GM12873 (cell line): ENCODE data around the gene VMAC.
A peak's percentile ranks its signal among the peaks of the same experiment; 100 is the strongest.

Source experiments
- CTCF ChIP-seq: IDR thresholded peaks from 2 replicates; pipeline ENCODE4 v1.5.1; 2012; ENCODE audit warnings: low read depth, mild to moderate bottlenecking, moderate library complexity, low read length, control low read depth; ENCODE audit not compliant: insufficient read depth; ENCODE audit errors: missing control alignments

The VMAC gene

GRCh38 chr19:5904352-5905113 is at the start of gene VMAC:
VMAC (plus strand) TSS chr19:5904872; CDS start chr19:5904891, 19 bp downstream.
- no peak for TF ChIP-seq CTCF

GRCh38 chr19:5857203-5858081 is 47.2 kb upstream of the VMAC start:
- no peak for TF ChIP-seq CTCF

GRCh38 chr19:5863030-5863665 is 41.5 kb upstream of the VMAC start:
- TF ChIP-seq CTCF = no peak

GRCh38 chr19:5864013-5864720 is 40.5 kb upstream of the VMAC start:
- no peak for TF ChIP-seq CTCF

GRCh38 chr19:5864725-5865486 is 39.8 kb upstream of the VMAC start:
- TF ChIP-seq CTCF = peak; percentile 31

GRCh38 chr19:5865772-5866171 is 38.9 kb upstream of the VMAC start:
- no peak for TF ChIP-seq CTCF
